Measurements from ENCODE around the gene CFAP210. TPM values are rescaled to one million over a fixed set of nuclear protein-coding genes. Genes with fewer than 3 reads are reported as not detected.

Gene CFAP210
- total and polyA plus RNA-seq, 9 of the 15 experiments (the other 6 are each of a cell fraction or from before 2014, with no cell fraction given), result 0.75 to 3.6 (median 1.3) TPM

DNA sequence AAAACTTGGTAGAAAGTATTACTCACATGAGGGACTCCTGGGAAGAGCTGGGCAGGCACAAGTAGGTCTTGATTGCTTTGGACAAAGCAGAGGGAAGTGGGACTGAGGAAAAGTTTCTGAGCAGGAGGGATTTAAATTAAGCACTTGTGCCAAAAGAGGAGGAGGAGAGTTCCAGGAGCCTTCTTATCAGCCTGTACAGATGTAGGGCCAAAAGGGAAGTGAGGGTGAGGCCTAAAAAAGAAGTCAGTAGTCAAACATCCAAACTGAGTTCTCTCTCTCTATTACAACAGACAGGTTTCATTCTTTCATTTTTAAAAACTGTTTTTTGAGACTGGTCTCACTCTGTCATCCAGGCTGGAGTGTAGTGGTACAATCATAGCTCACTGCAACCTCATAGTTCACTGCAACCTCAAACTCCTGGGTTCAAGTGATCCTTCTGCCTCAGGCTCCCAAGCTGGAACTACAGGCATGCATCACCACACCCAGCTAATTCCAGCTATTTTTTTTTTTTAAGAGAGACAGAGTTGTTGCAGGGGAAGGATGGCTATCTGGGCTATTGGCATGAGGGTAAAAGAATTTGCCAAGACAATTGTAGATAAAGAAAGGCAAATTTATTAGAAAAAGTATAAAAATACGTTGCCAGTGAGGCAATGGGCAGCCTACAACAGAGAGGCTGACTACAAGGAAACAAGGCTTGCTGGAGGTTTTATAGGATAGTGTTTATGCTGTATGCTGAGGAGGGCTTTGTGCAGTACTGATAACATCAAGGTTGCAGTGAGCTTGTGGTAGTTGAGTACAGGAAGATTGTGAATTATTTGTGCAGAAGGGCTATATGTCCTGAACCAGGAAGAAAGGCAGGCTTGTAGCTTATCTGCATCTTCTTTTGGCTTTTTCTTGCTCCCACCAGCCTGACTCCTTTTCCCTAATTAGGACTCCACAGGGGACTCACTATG is 29.0 kb downstream of the CFAP210 start (continued):
- TF ChIP-seq, protein P1, sequence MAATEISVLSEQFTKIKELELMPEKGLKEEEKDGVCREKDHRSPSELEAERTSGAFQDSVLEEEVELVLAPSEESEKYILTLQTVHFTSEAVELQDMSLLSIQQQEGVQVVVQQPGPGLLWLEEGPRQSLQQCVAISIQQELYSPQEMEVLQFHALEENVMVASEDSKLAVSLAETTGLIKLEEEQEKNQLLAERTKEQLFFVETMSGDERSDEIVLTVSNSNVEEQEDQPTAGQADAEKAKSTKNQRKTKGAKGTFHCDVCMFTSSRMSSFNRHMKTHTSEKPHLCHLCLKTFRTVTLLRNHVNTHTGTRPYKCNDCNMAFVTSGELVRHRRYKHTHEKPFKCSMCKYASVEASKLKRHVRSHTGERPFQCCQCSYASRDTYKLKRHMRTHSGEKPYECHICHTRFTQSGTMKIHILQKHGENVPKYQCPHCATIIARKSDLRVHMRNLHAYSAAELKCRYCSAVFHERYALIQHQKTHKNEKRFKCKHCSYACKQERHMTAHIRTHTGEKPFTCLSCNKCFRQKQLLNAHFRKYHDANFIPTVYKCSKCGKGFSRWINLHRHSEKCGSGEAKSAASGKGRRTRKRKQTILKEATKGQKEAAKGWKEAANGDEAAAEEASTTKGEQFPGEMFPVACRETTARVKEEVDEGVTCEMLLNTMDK (IDR thresholded peaks at IDR 0.05; ENCODE audit: borderline replicate concordance, insufficient read depth, low read depth, low read length, poor library complexity, severe bottlenecking), result no peak
- TF ChIP-seq POLR2B (IDR thresholded peaks at IDR 0.05; ENCODE audit: low read depth, partially characterized antibody), result no peak
- TF ChIP-seq E2F3 (CRISPR knock-in tag; IDR thresholded peaks at IDR 0.05), result no peak
- TF ChIP-seq FOXK2 (conservative IDR thresholded peaks at IDR 0.05 in 1 of 2, IDR thresholded peaks at IDR 0.05 in 1 of 2; ENCODE audit: low read depth in 2 of 2), result peak; percentile 49 to 79; a peak in 2 of 4 replicates
- no peak for TF ChIP-seq FOXA1 (IDR thresholded peaks at IDR 0.05; ENCODE audit: borderline replicate concordance)
- TF ChIP-seq ZNF707 (CRISPR knock-in tag; conservative IDR thresholded peaks at IDR 0.05), result no peak
- TF ChIP-seq, protein P2, sequence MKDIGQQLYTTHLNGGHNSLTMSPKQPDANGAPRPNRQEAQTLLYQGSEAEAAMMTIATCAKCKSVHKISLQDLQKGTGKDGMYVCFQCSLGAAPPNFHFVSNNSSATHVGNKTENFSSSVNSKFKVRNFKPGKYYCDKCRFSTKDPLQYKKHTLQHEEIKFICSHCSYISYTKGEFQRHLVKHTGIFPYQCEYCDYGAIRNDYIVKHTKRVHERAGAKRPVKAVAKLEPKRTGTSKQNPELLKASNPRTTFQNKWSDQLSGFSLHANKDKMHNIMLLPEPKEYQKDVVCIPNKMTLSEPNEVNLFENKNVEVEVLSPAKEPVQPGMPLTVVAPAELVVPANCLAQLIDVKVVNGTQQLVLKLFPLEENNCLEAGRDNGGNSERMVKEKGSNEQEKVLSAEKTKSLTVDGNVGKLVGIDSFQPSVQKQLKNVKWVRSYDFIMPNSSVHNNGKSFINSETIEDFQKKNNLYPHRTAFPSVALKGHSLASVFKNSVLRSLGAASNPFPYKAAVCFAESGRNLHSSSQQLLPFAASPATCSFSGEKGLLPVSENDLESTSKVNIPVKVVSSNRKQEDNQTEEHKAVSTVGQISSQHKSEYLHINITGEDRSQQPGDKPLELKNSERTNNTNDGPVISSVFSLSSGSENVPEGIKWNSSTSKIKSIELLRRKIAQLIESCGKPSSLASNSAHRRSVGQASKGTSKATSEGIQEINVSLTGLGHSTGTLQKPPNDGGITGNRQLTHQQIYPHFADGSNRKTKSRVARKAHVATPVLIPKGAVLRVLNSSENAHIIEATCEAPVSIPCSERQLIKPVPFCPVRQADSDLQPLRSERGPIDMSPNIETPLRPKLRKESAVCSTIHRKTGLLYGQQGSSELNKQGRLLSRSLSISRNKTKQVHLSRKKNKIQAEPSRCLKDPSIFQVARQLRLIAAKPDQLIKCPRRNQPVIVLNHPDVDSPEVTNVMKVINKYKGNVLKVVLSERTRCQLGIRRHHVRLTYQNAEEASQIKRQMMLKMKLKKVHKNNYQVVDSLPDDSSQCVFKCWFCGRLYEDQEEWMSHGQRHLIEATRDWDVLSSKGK (CRISPR knock-in tag; IDR thresholded peaks at IDR 0.05), result no peak
- TF ChIP-seq CHD1 (IDR thresholded peaks at IDR 0.05; ENCODE audit: low read length), result no peak
- TF ChIP-seq ZNF12 (CRISPR knock-in tag; IDR thresholded peaks at IDR 0.05), result no peak
- TF ChIP-seq CBX5 (IDR thresholded peaks at IDR 0.05; ENCODE audit: borderline replicate concordance, low read depth), result no peak
- peak; percentile 43 for TF ChIP-seq MEIS2 (IDR thresholded peaks at IDR 0.05; ENCODE audit: partially characterized antibody)
- TF ChIP-seq MCM3 (IDR thresholded peaks at IDR 0.05), result no peak
- TF ChIP-seq, protein P3, sequence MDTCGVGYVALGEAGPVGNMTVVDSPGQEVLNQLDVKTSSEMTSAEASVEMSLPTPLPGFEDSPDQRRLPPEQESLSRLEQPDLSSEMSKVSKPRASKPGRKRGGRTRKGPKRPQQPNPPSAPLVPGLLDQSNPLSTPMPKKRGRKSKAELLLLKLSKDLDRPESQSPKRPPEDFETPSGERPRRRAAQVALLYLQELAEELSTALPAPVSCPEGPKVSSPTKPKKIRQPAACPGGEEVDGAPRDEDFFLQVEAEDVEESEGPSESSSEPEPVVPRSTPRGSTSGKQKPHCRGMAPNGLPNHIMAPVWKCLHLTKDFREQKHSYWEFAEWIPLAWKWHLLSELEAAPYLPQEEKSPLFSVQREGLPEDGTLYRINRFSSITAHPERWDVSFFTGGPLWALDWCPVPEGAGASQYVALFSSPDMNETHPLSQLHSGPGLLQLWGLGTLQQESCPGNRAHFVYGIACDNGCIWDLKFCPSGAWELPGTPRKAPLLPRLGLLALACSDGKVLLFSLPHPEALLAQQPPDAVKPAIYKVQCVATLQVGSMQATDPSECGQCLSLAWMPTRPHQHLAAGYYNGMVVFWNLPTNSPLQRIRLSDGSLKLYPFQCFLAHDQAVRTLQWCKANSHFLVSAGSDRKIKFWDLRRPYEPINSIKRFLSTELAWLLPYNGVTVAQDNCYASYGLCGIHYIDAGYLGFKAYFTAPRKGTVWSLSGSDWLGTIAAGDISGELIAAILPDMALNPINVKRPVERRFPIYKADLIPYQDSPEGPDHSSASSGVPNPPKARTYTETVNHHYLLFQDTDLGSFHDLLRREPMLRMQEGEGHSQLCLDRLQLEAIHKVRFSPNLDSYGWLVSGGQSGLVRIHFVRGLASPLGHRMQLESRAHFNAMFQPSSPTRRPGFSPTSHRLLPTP (IDR thresholded peaks at IDR 0.05; ENCODE audit: borderline replicate concordance, extremely low read depth, insufficient read length), result no peak
- TF ChIP-seq RB1 (IDR thresholded peaks at IDR 0.05; ENCODE audit: low read depth), result no peak; the same call in 1 of the 2 replicates
- TF ChIP-seq PPARD (CRISPR knock-in tag; IDR thresholded peaks at IDR 0.05), result no peak
- no peak for TF ChIP-seq TARDBP (IDR thresholded peaks at IDR 0.05)
- TF ChIP-seq PTTG1 (tag; IDR thresholded peaks at IDR 0.05; ENCODE audit: low read depth), result peak; percentile 27; the same call in 1 of the 2 replicates
- TF ChIP-seq ZNF324 (CRISPR knock-in tag; IDR thresholded peaks at IDR 0.05), result no peak
- peak; percentile 93 for TF ChIP-seq NFIC (IDR thresholded peaks at IDR 0.05)
